ENCODE results near the gene TECPR1.

DNA sequence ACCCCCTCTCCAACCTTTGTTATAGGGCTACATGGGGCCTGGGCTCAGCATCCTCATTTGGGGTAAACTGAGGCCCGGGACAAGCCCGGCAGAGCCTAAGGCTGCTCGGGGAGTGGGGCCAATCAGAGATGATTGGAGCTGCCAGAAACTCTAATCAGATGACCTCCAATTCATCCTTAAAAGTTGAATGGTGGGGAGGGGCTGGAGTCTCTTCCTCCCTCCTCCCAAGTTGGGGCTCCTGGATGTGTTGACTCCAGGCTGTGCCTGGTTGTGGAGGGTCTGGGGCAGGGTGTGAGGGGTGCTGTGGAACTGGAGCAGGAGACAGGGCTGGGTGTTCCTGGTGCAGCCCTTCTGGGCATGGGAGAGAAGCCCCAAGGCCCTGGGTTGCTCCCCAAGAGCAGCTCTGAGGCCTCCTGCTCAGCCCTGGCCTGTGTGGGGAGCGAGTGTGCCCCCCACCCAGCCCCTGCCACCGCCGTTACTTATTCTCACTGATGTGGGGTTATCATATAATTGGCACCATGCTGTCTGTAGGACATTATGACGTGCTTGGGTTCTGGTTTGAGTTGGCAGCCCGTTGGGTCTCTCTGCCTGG, 38.6 kb downstream of the TECPR1 start:
- TF ChIP-seq POLR2AphosphoS5 (IDR thresholded peaks at IDR 0.05; ENCODE audit: low read depth): no peak
- TF ChIP-seq, protein P1, sequence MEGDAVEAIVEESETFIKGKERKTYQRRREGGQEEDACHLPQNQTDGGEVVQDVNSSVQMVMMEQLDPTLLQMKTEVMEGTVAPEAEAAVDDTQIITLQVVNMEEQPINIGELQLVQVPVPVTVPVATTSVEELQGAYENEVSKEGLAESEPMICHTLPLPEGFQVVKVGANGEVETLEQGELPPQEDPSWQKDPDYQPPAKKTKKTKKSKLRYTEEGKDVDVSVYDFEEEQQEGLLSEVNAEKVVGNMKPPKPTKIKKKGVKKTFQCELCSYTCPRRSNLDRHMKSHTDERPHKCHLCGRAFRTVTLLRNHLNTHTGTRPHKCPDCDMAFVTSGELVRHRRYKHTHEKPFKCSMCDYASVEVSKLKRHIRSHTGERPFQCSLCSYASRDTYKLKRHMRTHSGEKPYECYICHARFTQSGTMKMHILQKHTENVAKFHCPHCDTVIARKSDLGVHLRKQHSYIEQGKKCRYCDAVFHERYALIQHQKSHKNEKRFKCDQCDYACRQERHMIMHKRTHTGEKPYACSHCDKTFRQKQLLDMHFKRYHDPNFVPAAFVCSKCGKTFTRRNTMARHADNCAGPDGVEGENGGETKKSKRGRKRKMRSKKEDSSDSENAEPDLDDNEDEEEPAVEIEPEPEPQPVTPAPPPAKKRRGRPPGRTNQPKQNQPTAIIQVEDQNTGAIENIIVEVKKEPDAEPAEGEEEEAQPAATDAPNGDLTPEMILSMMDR (IDR thresholded peaks at IDR 0.05; ENCODE audit: insufficient read depth, low read length): no peak
- no peak for TF ChIP-seq SPI1 (IDR thresholded peaks at IDR 0.05; ENCODE audit: borderline replicate concordance, low read depth)
